Amniotic stem cell (primary cell): ENCODE measurements around the gene AGPAT4.

Experiments
- DNase-seq: peaks from one replicate; lab custom pipeline; 2025; lab: John Stamatoyannopoulos, UW

The AGPAT4 gene

GRCh38 chr6:161166176-161166575 is 107.7 kb downstream of the AGPAT4 start:
- DNase-seq: no peak

DNA sequence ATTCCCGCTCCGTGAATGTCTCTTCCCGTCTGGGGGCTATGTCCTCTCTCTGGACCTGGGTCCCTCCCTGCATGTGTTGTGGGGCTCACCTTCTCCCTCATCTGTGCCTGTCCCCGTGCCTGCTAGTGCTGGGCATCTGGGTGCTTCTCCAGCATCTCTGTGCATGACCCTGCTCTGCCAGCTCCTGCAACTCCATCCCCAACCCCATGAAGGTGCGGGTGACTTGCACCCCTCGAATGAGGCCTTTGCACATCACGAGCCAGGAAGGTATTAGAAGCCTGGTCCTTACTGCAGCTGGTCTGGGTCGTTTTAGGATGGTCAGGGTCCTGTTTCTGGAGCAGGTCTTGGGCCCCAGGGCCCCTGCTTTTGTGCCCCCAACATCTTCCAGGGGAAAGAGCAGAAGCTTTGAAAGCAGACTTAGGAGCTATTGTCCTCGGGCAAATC is 109.7 kb downstream of the AGPAT4 start:
- no peak for DNase-seq

- DNase-seq: no peak
These were observed 110.2 kb downstream of the AGPAT4 start for GRCh38 chr6:161163466-161164181.

DNA sequence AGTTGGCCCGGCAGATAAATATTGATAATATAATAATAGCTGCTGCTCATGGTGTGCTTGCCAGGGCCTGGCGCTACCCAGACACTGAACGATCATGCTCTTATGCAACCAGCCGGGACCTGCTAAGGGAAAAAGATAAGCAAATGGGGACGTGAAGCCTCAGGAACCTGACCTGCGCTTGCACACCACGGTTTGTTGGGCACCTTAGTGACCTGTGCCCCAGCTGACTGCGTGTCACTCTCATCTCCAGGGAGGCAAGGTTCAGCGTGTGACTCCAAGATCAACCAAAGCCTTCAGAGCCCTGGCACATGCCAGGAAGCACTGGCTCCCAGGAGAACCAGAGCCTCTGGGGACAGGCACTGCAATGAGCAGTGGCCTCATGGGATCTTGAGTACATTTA is 111.1 kb downstream of the AGPAT4 start:
- DNase-seq: no peak

DNA sequence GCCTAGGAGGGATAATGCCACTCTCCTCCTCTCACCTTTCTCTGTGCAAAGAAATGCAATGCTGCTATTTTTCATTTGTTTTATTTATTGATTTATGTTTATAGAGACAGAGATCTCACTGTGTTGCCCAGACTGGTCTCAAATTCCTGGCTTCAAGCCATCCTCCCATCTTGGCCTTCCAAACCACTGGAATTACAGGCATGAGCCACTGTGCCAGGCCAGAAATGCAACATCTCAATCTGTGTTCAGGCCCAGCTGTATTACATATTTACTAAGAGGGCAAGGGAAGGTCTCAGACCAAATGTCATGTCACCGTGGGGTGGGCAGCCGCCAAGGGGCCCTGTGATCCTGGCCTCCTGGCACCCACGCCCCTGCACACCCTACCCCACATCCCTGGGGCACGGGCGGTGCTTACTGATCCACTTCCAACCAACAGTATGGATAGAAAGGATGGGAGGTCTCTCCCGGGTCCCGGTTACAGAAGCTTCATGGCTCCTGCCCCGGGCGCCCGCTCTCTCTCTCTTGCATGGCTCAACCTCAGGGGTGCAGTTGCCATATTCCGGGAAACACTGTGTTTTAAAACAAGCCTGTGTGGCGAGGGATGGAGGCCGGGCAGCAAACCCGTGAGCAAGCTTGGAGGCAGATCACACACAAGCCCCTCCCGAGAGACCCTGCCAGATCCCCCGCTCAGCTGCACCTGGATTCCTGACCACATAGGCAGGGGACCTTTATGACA is 111.8 kb downstream of the AGPAT4 start:
- DNase-seq: no peak

GRCh38 chr6:161161121-161161520 is 112.7 kb downstream of the AGPAT4 start:
- DNase-seq: no peak

DNA sequence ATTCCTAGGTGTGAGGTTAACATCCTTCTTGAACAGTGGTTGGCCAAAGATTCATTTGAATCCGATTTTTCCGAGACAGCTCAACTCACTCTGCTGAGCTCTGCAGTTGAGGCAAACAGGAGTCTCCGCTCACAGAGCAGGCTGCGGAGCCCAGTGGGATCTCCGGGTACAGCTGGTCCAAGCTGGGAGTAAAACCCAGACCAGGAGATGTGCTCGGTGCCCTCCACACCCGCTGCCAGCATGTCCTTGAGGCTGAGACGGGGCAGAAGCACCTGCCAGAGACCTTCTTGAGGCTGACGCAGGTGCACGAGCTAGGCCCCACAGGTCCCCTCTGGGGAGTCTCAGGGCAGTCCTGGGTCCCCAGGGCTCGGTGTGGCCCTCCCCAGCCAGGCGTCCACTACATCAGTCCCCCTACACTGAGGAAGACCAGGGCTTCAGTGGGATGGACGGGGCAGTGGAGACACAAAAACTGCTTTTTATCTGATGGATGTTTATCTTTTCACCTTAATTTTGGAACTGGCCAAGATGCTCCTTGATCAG is 119.0 kb downstream of the AGPAT4 start:
- DNase-seq: no peak

GRCh38 chr6:161153725-161154124 is 120.1 kb downstream of the AGPAT4 start:
- DNase-seq: no peak

DNA sequence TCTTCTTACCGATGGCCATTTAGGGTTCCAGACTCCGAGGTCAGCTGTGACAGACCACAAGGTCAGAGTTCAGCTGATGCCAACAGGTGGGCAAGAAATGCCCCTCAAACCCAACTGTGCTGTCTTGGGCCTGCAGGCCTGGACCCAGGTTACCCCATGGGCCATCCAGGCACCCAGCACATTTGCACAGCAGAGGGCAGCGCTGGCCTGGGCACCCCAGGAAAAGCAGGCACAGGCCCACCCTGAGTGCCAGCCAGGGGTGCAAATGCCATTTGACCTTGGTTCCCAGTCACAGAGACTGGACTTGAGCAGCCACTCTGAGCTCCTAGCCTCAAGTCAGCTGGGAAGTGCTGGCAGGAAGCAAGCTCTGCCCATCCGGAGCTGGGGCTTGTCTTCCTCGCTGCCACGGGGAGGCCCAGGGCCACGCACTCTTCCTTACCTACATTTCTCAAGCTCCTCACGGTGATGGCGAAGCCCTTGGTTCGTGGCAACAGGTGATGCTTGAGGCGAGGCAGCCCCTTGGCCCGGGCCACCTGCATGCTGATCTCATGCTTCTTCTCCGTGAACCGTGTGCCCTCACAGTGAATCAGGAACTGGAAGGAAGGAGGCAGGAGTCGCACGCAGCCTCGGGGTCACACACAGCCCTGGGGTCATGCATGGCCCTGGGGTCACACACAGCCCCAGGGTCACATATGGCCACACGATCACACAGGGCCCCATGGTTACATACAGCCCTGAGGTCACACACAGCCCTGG is 120.8 kb downstream of the AGPAT4 start:
- DNase-seq: no peak

- DNase-seq: no peak
These were observed 121.4 kb downstream of the AGPAT4 start for GRCh38 chr6:161152527-161152862.

DNA sequence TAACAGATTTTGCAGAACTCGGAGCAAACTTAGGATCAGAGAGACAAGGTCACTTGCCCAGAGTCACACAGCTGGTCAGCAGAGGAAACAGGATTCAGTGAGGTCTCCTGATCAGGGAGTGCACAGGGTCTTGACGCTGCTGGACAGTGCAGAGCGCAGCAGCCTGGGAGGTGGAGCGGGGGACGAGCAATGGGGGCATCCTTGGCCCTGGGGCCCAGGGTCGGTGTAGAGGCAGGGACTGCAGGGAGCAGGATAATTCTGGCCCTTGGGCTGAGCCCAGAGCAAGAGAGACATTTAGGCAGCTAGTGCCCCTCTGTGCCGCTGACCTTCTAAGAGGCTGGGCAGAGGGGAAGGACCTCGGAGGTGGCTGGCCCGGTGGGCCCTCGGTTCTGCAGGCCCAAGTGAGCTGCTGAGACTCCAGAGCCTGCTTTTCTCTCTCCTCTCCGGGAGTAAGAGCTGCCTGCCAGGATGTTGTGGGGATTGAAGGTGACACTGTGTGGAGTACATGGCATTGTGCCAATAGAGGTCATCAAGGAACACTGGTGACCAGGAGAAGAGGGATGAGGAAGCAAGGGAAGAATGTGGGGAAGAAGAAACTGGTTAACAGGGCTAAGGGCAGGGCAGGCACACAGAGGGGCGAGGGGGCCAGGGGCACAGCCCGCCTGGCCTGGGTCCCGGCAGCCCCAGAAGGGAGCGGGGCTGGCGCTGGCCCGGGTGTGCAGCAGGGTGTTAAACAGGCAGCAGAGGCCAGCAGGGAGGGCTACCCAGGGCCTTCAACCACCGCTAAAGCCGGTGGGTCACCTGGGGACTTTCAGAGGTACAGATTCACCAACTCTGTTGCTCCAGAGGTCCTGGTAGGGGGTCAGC is 122.0 kb downstream of the AGPAT4 start:
- DNase-seq: no peak

DNA sequence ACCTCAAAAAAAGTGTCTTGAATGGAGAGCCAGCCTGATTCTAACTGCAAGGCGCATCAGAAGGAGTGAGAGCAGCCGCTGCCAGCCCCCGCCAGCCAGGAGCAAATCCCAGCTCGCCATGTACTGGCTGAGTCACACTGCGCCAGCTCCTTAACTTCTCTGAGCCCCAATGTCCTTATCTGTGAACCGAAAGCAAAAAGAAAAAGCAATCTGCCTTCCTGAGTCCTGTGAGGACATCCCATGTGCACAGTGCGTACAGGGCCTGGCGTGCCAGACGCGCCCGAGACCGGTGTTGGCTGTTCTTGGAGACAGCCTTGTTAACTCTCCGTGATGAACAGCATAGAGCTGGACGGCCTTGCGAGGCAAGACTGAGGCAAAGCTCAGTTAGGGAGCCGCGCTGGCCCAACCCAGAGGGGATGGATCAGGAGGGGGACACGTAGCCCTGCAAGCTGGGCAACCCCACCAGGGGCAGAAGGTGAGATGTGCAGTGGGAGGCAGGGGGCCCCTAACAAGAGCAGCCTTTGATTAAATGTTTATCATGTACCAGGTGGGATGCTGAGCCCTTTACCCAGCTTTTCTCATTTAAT is 122.7 kb downstream of the AGPAT4 start:
- DNase-seq: no peak

- DNase-seq: no peak
These were observed 123.3 kb downstream of the AGPAT4 start for GRCh38 chr6:161150566-161150965.

DNA sequence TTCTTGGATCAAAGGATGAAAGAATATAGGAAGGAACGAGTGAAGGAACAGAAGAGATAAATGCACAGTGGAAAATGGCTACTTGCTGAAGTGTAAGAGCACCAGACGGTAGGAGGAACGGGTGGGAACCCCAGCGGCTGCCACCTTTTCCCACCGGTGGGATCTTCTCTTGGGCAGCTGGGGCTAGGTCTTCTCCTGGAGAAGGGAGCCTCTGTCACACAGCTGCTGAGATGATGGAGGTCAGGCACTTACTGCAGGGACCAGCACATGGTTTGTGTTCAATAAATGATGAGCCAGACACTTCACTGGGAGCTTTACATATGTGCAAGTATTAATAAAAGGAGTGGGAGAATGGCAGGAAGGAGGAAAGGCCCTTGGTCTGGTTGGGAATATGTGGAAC is 123.7 kb downstream of the AGPAT4 start:
- no peak for DNase-seq

GRCh38 chr6:161143663-161144430 is 130.0 kb downstream of the AGPAT4 start:
- DNase-seq: no peak

GRCh38 chr6:161142957-161143296 is 130.9 kb downstream of the AGPAT4 start:
- no peak for DNase-seq

DNA sequence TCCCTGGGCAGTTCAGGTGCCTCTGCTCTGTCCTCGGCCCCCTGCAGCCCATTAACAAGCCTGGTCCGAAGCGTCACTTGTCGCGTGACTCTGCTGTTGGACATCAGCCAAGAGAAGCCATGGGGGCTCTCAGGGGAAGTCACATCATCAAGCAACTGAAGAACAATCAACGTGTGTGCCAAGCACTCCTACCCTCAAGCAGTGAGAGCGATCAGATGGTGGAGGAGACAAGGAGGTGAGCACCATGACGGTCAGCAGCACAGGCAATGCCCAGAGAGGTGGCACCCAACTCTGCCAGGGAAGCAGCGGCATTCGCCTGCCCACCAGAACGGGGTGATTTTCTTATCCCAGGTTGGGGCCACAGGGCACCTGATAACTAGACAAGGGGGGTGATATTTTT is 132.7 kb downstream of the AGPAT4 start:
- DNase-seq: no peak

DNA sequence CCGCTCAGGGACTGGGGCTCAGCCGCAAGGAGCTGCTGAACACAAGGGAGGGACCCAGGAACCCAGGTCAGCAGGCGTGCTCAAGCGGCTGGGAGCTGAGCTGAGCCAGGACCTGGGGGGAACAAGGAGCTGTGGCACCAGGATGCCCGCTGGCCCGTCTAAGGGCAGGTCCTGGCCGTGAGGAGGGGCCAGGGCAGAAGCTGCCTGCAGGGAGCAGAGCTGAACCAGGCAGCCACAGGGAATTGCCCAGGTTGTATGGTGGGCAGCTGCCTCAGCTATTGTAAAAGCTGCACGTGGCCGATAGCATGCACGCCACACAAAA is 133.3 kb downstream of the AGPAT4 start:
- DNase-seq: no peak

DNA sequence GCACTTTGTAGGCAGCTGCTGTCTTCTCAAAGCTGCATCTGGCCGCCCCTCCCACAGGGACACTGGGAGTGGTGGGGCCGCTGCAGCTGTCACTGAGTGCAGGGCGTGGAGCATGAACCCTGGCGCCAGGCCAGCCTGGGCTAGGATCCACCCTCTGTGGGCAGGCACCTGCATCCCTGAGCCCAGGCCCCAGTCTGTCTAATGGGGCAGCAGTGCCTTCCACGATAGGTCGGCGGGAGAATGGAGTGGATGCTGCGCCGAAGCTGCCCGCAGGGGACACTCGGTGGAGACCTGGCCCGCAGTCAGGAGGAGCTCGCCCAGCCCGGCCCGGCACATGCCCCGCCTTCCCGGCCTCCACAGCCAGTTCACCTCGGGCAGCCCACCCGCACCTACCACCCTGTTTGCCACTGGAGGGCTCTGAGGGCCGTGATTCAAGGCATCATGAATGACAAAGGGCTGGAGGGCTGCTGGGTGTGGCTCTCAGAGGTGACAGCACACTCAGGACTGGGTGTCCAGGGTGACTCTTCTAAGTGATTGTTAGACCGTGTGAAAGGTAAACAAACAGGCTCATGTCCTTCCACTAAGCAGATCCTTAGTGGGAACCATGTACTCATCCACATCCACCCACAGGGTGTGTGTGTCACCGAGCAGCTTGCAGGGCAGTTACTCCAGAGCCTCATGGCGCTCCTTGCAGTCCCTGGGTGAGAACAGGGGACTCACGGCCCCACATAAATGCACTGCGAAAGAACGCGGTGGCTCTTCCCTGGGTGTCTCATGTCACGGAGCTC is 133.9 kb downstream of the AGPAT4 start:
- no peak for DNase-seq

- DNase-seq: no peak
These were observed 134.5 kb downstream of the AGPAT4 start for GRCh38 chr6:161139304-161139765.
